Liver (tissue), 9 donors: ENCODE data around the gene SYT6. TPM values are rescaled to one million over a fixed set of nuclear protein-coding genes. Genes with fewer than 3 reads are reported as not detected.

Experiments
- DNase-seq: peaks from one replicate; pipeline ENCODE4 v3.0.0-alpha.2; 2017; ENCODE audit warnings: low spot score
- H3K27ac ChIP-seq, 2 donors: one replicate each; pipeline ENCODE4 v1.7.0; 2013; ENCODE audit warnings: inconsistent platforms in 2 of 2, low read length in 2 of 2, control low read depth in 1 of 2, low read depth in 1 of 2, mild to moderate bottlenecking in 1 of 2
- H3K27me3 ChIP-seq, 4 donors: one replicate each; pipeline versions ENCODE4 v1.6.1 to v1.7.0; 2013; ENCODE audit warnings: low read length in 3 of 4, inconsistent platforms in 1 of 4, mild to moderate bottlenecking in 1 of 4, moderate library complexity in 1 of 4; ENCODE audit not compliant: control insufficient read depth in 4 of 4, insufficient read depth in 4 of 4
- H3K36me3 ChIP-seq, 4 donors: one replicate each; pipeline versions ENCODE4 v1.6.1 to v1.7.0; 2013; ENCODE audit warnings: low read length in 3 of 4, mild to moderate bottlenecking in 3 of 4, low read depth in 1 of 4, moderate library complexity in 1 of 4; ENCODE audit not compliant: control insufficient read depth in 4 of 4, insufficient read depth in 3 of 4
- H3K4me1 ChIP-seq, 4 donors: one replicate each; pipeline versions ENCODE4 v1.6.1 to v1.7.0; 2013; ENCODE audit warnings: low read length in 3 of 4, mild to moderate bottlenecking in 3 of 4, moderate library complexity in 1 of 4; ENCODE audit not compliant: control insufficient read depth in 4 of 4, insufficient read depth in 4 of 4
- H3K4me3 ChIP-seq, 3 donors: one replicate each; pipeline versions ENCODE4 v1.6.1 to v1.7.0; 2013; ENCODE audit warnings: low read length in 3 of 3, control low read depth in 1 of 3, low read depth in 1 of 3, mild to moderate bottlenecking in 1 of 3
- H3K9ac ChIP-seq, 2 donors: one replicate each; pipeline ENCODE4 v1.7.0; 2013; ENCODE audit warnings: low read length in 2 of 2, mild to moderate bottlenecking in 2 of 2, moderate library complexity in 2 of 2, control low read depth in 1 of 2, low read depth in 1 of 2
- H3K9me3 ChIP-seq, 4 donors: one replicate each; pipeline versions ENCODE4 v1.6.1 to v1.7.0; 2013; ENCODE audit warnings: low read length in 3 of 4; ENCODE audit not compliant: control insufficient read depth in 4 of 4
- CTCF ChIP-seq: fragments of 150-350 bp; IDR thresholded peaks from 2 replicates; pipeline ENCODE4 v1.5.1; 2017; ENCODE audit warnings: improper control_type of control experiment, low read depth, low read length; ENCODE audit not compliant: missing input control
- EGR1 ChIP-seq, 2 donors: IDR thresholded peaks; 2 replicates each; pipeline ENCODE4 v1.6.1; 2016 to 2018; ENCODE audit warnings: antibody characterized with exemption in 2 of 2, low read depth in 2 of 2
- FOXA1 ChIP-seq: IDR thresholded peaks from 2 replicates; pipeline ENCODE4 v1.6.1; 2016; ENCODE audit warnings: antibody characterized with exemption
- FOXA2 ChIP-seq: IDR thresholded peaks from 2 replicates; pipeline ENCODE4 v1.6.1; 2016; ENCODE audit warnings: antibody characterized with exemption
- GABPA ChIP-seq, 2 donors: IDR thresholded peaks in 1 of 2; conservative IDR thresholded peaks in 1 of 2; 2 replicates each; pipeline ENCODE4 v1.6.1; 2016; ENCODE audit warnings: antibody characterized with exemption in 2 of 2, mild to moderate bottlenecking in 1 of 2, moderate library complexity in 1 of 2
- HNF4A ChIP-seq, 2 donors: conservative IDR thresholded peaks; 2 replicates each; pipeline ENCODE4 v1.6.1; 2016; ENCODE audit warnings: antibody characterized with exemption in 2 of 2, mild to moderate bottlenecking in 2 of 2
- HNF4G ChIP-seq: IDR thresholded peaks from 2 replicates; pipeline ENCODE4 v1.6.1; 2016; ENCODE audit warnings: antibody characterized with exemption
- JUND ChIP-seq, 2 donors: IDR thresholded peaks; 2 replicates each; pipeline ENCODE4 v1.6.1; 2016; ENCODE audit warnings: antibody characterized with exemption in 2 of 2
- MAX ChIP-seq: IDR thresholded peaks from 2 replicates; pipeline ENCODE4 v1.6.1; 2016; ENCODE audit warnings: antibody characterized with exemption
- NR2F2 ChIP-seq: IDR thresholded peaks from 2 replicates; pipeline ENCODE4 v1.6.1; 2016; ENCODE audit warnings: antibody characterized with exemption
- RAD21 ChIP-seq, 2 donors: IDR thresholded peaks; 2 replicates each; pipeline ENCODE4 v1.6.1; 2016; ENCODE audit warnings: antibody characterized with exemption in 2 of 2, mild to moderate bottlenecking in 2 of 2
- REST ChIP-seq: IDR thresholded peaks from 2 replicates; pipeline ENCODE4 v1.6.1; 2016; ENCODE audit warnings: antibody characterized with exemption, mild to moderate bottlenecking
- RXRA ChIP-seq, 2 donors: IDR thresholded peaks; 2 replicates each; pipeline ENCODE4 v1.6.1; 2017 to 2018; ENCODE audit warnings: antibody characterized with exemption in 2 of 2, mild to moderate bottlenecking in 1 of 2
- SP1 ChIP-seq: IDR thresholded peaks from 2 replicates; pipeline ENCODE4 v1.6.1; 2018; ENCODE audit warnings: antibody characterized with exemption, mild to moderate bottlenecking
- TAF1 ChIP-seq: conservative IDR thresholded peaks from 2 replicates; pipeline ENCODE4 v1.6.1; 2016; ENCODE audit warnings: antibody characterized with exemption, mild to moderate bottlenecking
- YY1 ChIP-seq: IDR thresholded peaks from 2 replicates; pipeline ENCODE4 v1.6.1; 2016; ENCODE audit warnings: antibody characterized with exemption, mild to moderate bottlenecking
- ZBTB33 ChIP-seq: IDR thresholded peaks from 2 replicates; pipeline ENCODE4 v1.6.1; 2016; ENCODE audit warnings: antibody characterized with exemption
- WGBS: extraction: QIAGEN DNeasy Blood & Tissue Kit; methylation state at CpG from one replicate; pipeline ENCODE4 v1.1.7; 2013; 5-methylcytosine and 5-hydroxymethylcytosine counted together
- polyA plus RNA-seq, 2 donors: library from polyadenylated mRNA; stranded (reverse) in 1 of 2; unstranded in 1 of 2; fragments of 200-250 nt in 1 of 2; fragments of >200 nt in 1 of 2; fragmentation: Nextera tagmentation in 1 of 2; extraction: Ambion mirVana in 1 of 2; gene quantifications; one replicate each; pipeline versions ENCODE4 v1.2.1 to v1.2.3, GENCODE V29; 2013 to 2015
- total RNA-seq, 2 donors: library from RNA; depleted of rRNA; stranded (reverse); fragments of >200 nt; gene quantifications; one replicate each; pipeline ENCODE4 v1.2.3, GENCODE V29; 2014
- donor health status: healthy.
- donor health status: healthy.
- donor health status: healthy.
- donor health status: healthy.
- donor health status: healthy.

Gene SYT6
- total and polyA plus RNA-seq, 4 donors = under 0.01 to 0.17 TPM; not detected in 2

GRCh38 chr1:114135786-114136185 is 17.9 kb downstream of the SYT6 start:
- Histone ChIP-seq H3K9me3 (no peaks in the 10 kb centered on the region), H3K27ac (no peak overlapping the region), H3K4me1 (peaks cover 0 to 3% (median 0%) of the 10 kb centered on the region in 4 donors), H3K9ac (no peak overlapping the region), H3K27me3 (no peaks in the 10 kb centered on the region), H3K36me3 (no peaks in the 10 kb centered on the region), H3K4me3 (no peak overlapping the region)
- no peak for DNase-seq
- no peak for TF ChIP-seq REST
- no peak for TF ChIP-seq NR2F2
- no peak for TF ChIP-seq MAX
- 86% methylated on average over 7 of the region's 7 CpGs for WGBS

GRCh38 chr1:114134518-114134917 is 19.2 kb downstream of the SYT6 start:
- DNase-seq = no peak
- Histone ChIP-seq H3K4me1 (peaks cover 0 to 3% (median 0%) of the 10 kb centered on the region in 4 donors), H3K36me3 (no peaks in the 10 kb centered on the region), H3K9me3 (no peaks in the 10 kb centered on the region), H3K27ac (no peak overlapping the region), H3K27me3 (no peaks in the 10 kb centered on the region), H3K4me3 (no peak overlapping the region), H3K9ac (no peak overlapping the region)
- TF ChIP-seq EGR1 (IDR thresholded peaks at IDR 0.05; ENCODE audit: low read depth in 2 of 2) (no peak), HNF4G (peak; percentile 58), RXRA (IDR thresholded peaks at IDR 0.05) (no peak), NR2F2 (no peak), HNF4A (conservative IDR thresholded peaks at IDR 0.05) (peak; percentile 61 to 73)
- 78% methylated on average over 4 of the region's 4 CpGs for WGBS

GRCh38 chr1:114133129-114133528 is 20.5 kb downstream of the SYT6 start:
- Histone ChIP-seq H3K4me3 (no peak overlapping the region), H3K4me1 (peaks cover 0 to 3% (median 0%) of the 10 kb centered on the region in 4 donors), H3K36me3 (no peaks in the 10 kb centered on the region), H3K9me3 (no peaks in the 10 kb centered on the region), H3K27ac (no peak overlapping the region), H3K9ac (no peak overlapping the region), H3K27me3 (no peaks in the 10 kb centered on the region)
- DNase-seq = no peak
- WGBS = 94% methylated on average over 7 of the region's 7 CpGs
- TF ChIP-seq JUND (IDR thresholded peaks at IDR 0.05) (no peak), EGR1 (IDR thresholded peaks at IDR 0.05; ENCODE audit: low read depth in 2 of 2) (no peak), REST (no peak), HNF4A (conservative IDR thresholded peaks at IDR 0.05) (no peak), TAF1 (no peak), CTCF (no peak), RXRA (IDR thresholded peaks at IDR 0.05) (no peak), GABPA (IDR thresholded peaks at IDR 0.05 in 1 of 2, conservative IDR thresholded peaks at IDR 0.05 in 1 of 2) (no peak), MAX (no peak), FOXA2 (no peak), FOXA1 (no peak), ZBTB33 (no peak), RAD21 (IDR thresholded peaks at IDR 0.05) (no peak), YY1 (no peak), SP1 (no peak)
